ENCODE measurements around the gene APP. TPM values are rescaled to one million over a fixed set of nuclear protein-coding genes. Genes with fewer than 3 reads are reported as not detected.

The APP gene
- total and polyA plus RNA-seq, 4 donors = 86.9 to 414 (median 367) TPM

- Histone ChIP-seq H3K4me3 (no peak overlapping the region), H3K36me3 (ENCODE audit: control insufficient read depth in 4 of 4, insufficient read depth in 4 of 4, low read length in 4 of 4) (peaks cover 0 to 3% (median 2%) of the 10 kb centered on the region in 4 donors), H3K4me1 (ENCODE audit: control insufficient read depth in 5 of 5, insufficient read depth in 5 of 5, low read length in 5 of 5) (peaks cover 0 to 2% (median 0%) of the 10 kb centered on the region in 5 donors), H3K27ac (ENCODE audit: low read depth in 1 of 2, low read length in 1 of 2) (no peak overlapping the region), H3K27me3 (ENCODE audit: control insufficient read depth in 3 of 3, insufficient read depth in 3 of 3, low read length in 2 of 3) (no peaks in the 10 kb centered on the region), H3K9me3 (ENCODE audit: control insufficient read depth in 4 of 4, insufficient read depth in 3 of 4, low read length in 3 of 4) (no peaks in the 10 kb centered on the region), H3K9ac (ENCODE audit: insufficient read depth in 1 of 2, low read length in 2 of 2) (no peak overlapping the region)
- ATAC-seq (ENCODE audit: insufficient read depth, low FRiP score) = no peak
- 92 to 94% methylated on average over 7 of the region's 7 CpGs for WGBS, 2 donors
- TF ChIP-seq, protein P1, sequence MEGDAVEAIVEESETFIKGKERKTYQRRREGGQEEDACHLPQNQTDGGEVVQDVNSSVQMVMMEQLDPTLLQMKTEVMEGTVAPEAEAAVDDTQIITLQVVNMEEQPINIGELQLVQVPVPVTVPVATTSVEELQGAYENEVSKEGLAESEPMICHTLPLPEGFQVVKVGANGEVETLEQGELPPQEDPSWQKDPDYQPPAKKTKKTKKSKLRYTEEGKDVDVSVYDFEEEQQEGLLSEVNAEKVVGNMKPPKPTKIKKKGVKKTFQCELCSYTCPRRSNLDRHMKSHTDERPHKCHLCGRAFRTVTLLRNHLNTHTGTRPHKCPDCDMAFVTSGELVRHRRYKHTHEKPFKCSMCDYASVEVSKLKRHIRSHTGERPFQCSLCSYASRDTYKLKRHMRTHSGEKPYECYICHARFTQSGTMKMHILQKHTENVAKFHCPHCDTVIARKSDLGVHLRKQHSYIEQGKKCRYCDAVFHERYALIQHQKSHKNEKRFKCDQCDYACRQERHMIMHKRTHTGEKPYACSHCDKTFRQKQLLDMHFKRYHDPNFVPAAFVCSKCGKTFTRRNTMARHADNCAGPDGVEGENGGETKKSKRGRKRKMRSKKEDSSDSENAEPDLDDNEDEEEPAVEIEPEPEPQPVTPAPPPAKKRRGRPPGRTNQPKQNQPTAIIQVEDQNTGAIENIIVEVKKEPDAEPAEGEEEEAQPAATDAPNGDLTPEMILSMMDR (IDR thresholded peaks at IDR 0.05; ENCODE audit: control extremely low read depth, extremely low read depth) = no peak
- no peak for DNase-seq
Observed at GRCh38 chr21:25988738-25989137, 181.8 kb downstream of the APP start.

GRCh38 chr21:25987531-25987930, 183.0 kb downstream of the APP start:
- Histone ChIP-seq H3K27me3 (ENCODE audit: control insufficient read depth in 3 of 3, insufficient read depth in 3 of 3, low read length in 2 of 3) (no peaks in the 10 kb centered on the region), H3K9ac (ENCODE audit: insufficient read depth in 1 of 2, low read length in 2 of 2) (no peak overlapping the region), H3K27ac (ENCODE audit: low read depth in 1 of 2, low read length in 1 of 2) (no peak overlapping the region), H3K9me3 (ENCODE audit: control insufficient read depth in 4 of 4, insufficient read depth in 3 of 4, low read length in 3 of 4) (no peaks in the 10 kb centered on the region), H3K36me3 (ENCODE audit: control insufficient read depth in 4 of 4, insufficient read depth in 4 of 4, low read length in 4 of 4) (peaks cover 0 to 3% (median under 1%) of the 10 kb centered on the region in 4 donors), H3K4me1 (ENCODE audit: control insufficient read depth in 5 of 5, insufficient read depth in 5 of 5, low read length in 5 of 5) (peaks cover 0 to 4% (median 0%) of the 10 kb centered on the region in 5 donors), H3K4me3 (no peak overlapping the region)
- DNase-seq (no peak), ATAC-seq (ENCODE audit: insufficient read depth, low FRiP score) (no peak)
- 96 to 99% methylated on average over 2 of the region's 2 CpGs for WGBS, 2 donors
- TF ChIP-seq, protein P1 (IDR thresholded peaks at IDR 0.05; ENCODE audit: control extremely low read depth, extremely low read depth) = no peak

GRCh38 chr21:25986928-25987327, 183.6 kb downstream of the APP start:
- Histone ChIP-seq H3K4me3 (no peak overlapping the region), H3K27ac (ENCODE audit: low read depth in 1 of 2, low read length in 1 of 2) (no peak overlapping the region), H3K9me3 (ENCODE audit: control insufficient read depth in 4 of 4, insufficient read depth in 3 of 4, low read length in 3 of 4) (no peaks in the 10 kb centered on the region), H3K36me3 (ENCODE audit: control insufficient read depth in 4 of 4, insufficient read depth in 4 of 4, low read length in 4 of 4) (peaks cover 0 to 4% (median 3%) of the 10 kb centered on the region in 4 donors), H3K9ac (ENCODE audit: insufficient read depth in 1 of 2, low read length in 2 of 2) (no peak overlapping the region), H3K27me3 (ENCODE audit: control insufficient read depth in 3 of 3, insufficient read depth in 3 of 3, low read length in 2 of 3) (no peaks in the 10 kb centered on the region), H3K4me1 (ENCODE audit: control insufficient read depth in 5 of 5, insufficient read depth in 5 of 5, low read length in 5 of 5) (peaks cover 0 to 4% (median 0%) of the 10 kb centered on the region in 5 donors)
- 82 to 85% methylated on average over 2 of the region's 2 CpGs for WGBS, 2 donors
- TF ChIP-seq, protein P1 (IDR thresholded peaks at IDR 0.05; ENCODE audit: control extremely low read depth, extremely low read depth) = no peak
- ATAC-seq (ENCODE audit: insufficient read depth, low FRiP score) (no peak), DNase-seq (peak in 2 of 3 donors; percentile 66 to 79)

DNA sequence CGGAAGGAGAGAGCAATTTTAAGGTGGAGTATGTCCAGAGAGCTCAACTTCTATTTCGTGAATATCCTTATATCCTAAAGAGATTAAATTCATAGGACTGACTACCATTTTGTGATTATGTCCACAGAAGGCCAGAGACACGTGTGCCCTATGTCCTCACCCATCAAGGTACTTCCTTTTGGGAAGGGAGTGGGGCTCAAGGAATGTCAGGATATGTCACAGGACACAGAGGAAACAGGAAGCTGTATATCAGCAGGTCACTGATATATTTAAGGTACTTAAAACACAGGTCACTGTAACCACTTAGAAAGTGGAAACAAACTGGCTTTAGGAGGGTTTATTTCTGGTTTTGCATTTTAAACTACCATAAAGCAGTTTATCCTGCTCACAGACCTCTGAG, 184.6 kb downstream of the APP start:
- DNase-seq (no peak), ATAC-seq (ENCODE audit: insufficient read depth, low FRiP score) (no peak)
- Histone ChIP-seq H3K9ac (ENCODE audit: insufficient read depth in 1 of 2, low read length in 2 of 2) (no peak overlapping the region), H3K4me1 (ENCODE audit: control insufficient read depth in 5 of 5, insufficient read depth in 5 of 5, low read length in 5 of 5) (peaks cover 0 to 4% (median 0%) of the 10 kb centered on the region in 5 donors), H3K9me3 (ENCODE audit: control insufficient read depth in 4 of 4, insufficient read depth in 3 of 4, low read length in 3 of 4) (no peaks in the 10 kb centered on the region), H3K27ac (ENCODE audit: low read depth in 1 of 2, low read length in 1 of 2) (peak overlapping the region in 1 of 2 donors; percentile 6), H3K4me3 (no peak overlapping the region), H3K36me3 (ENCODE audit: control insufficient read depth in 4 of 4, insufficient read depth in 4 of 4, low read length in 4 of 4) (peaks cover 0 to 11% (median 4%) of the 10 kb centered on the region in 4 donors), H3K27me3 (ENCODE audit: control insufficient read depth in 3 of 3, insufficient read depth in 3 of 3, low read length in 2 of 3) (no peaks in the 10 kb centered on the region)
- TF ChIP-seq, protein P1 (IDR thresholded peaks at IDR 0.05; ENCODE audit: control extremely low read depth, extremely low read depth) = no peak
- WGBS, 2 donors = 71 to 79% methylated on average over 3 of the region's 3 CpGs

Measured in lung (tissue), 12 donors.